Natural killer cell treated with Interleukin-12 subunit alpha and Interleukin-12 subunit beta and Interleukin-15 and Interleukin-18, amount 100 ng/mL, for 72 hours (primary cell): ENCODE measurements around the gene PDE4B. TPM values are rescaled to one million over a fixed set of nuclear protein-coding genes. Genes with fewer than 3 reads are reported as not detected.

ENCODE experiments used
- ATAC-seq, 2 donors: fragments of 150-1000 bp; cut with Tn5 transposase in 1 of 2; sonication (Bioruptor Pico), chemical (Tn5 transposase) in 1 of 2; 2 replicates each; pipeline ENCODE4 v1.10.0; 2021
- DNase-seq: peaks from one replicate; pipeline ENCODE4 v3.0.0; 2022; ENCODE audit warnings: low spot score
- H3K27ac Mint-ChIP-seq, 2 donors: 1 replicate in 1 of 2; 2 replicates in 1 of 2; pipeline ENCODE4 v1.8.0; 2022; ENCODE audit warnings: mixed read lengths in 2 of 2, mild to moderate bottlenecking in 1 of 2, moderate library complexity in 1 of 2
- H3K27me3 Mint-ChIP-seq, 2 donors: 1 replicate in 1 of 2; 2 replicates in 1 of 2; pipeline ENCODE4 v1.8.0; 2022; ENCODE audit warnings: mixed read lengths in 2 of 2
- H3K36me3 Mint-ChIP-seq: one replicate; pipeline ENCODE4 v1.8.0; 2022; ENCODE audit warnings: mixed read lengths
- H3K4me1 Mint-ChIP-seq, 2 donors: 1 replicate in 1 of 2; 2 replicates in 1 of 2; pipeline ENCODE4 v1.8.0; 2022; ENCODE audit warnings: low read depth in 2 of 2, mixed read lengths in 2 of 2, mild to moderate bottlenecking in 1 of 2
- H3K4me3 Mint-ChIP-seq: one replicate; pipeline ENCODE4 v1.8.0; 2022; ENCODE audit warnings: mixed read lengths
- H3K9me3 Mint-ChIP-seq: 2 replicates; pipeline ENCODE4 v1.8.0; 2022; ENCODE audit warnings: mixed read lengths
- total RNA-seq, 2 donors: library from RNA; stranded (reverse); gene quantifications; one replicate each; pipeline ENCODE4 v1.2.3, GENCODE V29; 2022

Gene PDE4B
- total RNA-seq, 2 donors from 2014 or later: 83.8 to 136 TPM

GRCh38 chr1:66143651-66144050, 351.0 kb downstream of the PDE4B start:
- no peaks in the 10 kb centered on the region for H3K36me3 Mint-ChIP-seq
- peaks cover 0 to 12% of the 10 kb centered on the region in 2 donors for H3K27me3 Mint-ChIP-seq
- no peaks in the 10 kb centered on the region for H3K4me1 Mint-ChIP-seq
- H3K4me3 Mint-ChIP-seq: no peak overlapping the region
- ATAC-seq (no peak), DNase-seq (no peak)
- no peak overlapping the region for H3K27ac Mint-ChIP-seq
- no peaks in the 10 kb centered on the region for H3K9me3 Mint-ChIP-seq

GRCh38 chr1:66147226-66147835, 354.6 kb downstream of the PDE4B start:
- no peak overlapping the region for H3K4me3 Mint-ChIP-seq
- H3K27me3 Mint-ChIP-seq: peaks cover 3 to 21% of the 10 kb centered on the region in 2 donors
- ATAC-seq (no peak), DNase-seq (no peak)
- no peaks in the 10 kb centered on the region for H3K9me3 Mint-ChIP-seq
- no peaks in the 10 kb centered on the region for H3K36me3 Mint-ChIP-seq
- H3K4me1 Mint-ChIP-seq: no peaks in the 10 kb centered on the region
- no peak overlapping the region for H3K27ac Mint-ChIP-seq

GRCh38 chr1:66152034-66152433, 359.3 kb downstream of the PDE4B start:
- Mint-ChIP-seq H3K4me1 (no peaks in the 10 kb centered on the region), H3K36me3 (no peaks in the 10 kb centered on the region)

GRCh38 chr1:66154394-66154793, 361.7 kb downstream of the PDE4B start:
- Mint-ChIP-seq H3K27ac (no peak overlapping the region), H3K4me3 (no peak overlapping the region), H3K9me3 (peaks cover 3% of the 10 kb centered on the region), H3K36me3 (no peaks in the 10 kb centered on the region), H3K27me3 (peaks cover 19 to 30% of the 10 kb centered on the region in 2 donors), H3K4me1 (no peaks in the 10 kb centered on the region)
- ATAC-seq (no peak), DNase-seq (no peak)

More at GRCh38 chr1:66152034-66152433, 359.3 kb downstream of the PDE4B start:
- H3K4me3 Mint-ChIP-seq: no peak overlapping the region
- ATAC-seq (no peak), DNase-seq (no peak)
- H3K27me3 Mint-ChIP-seq: peaks cover 12 to 23% of the 10 kb centered on the region in 2 donors
- H3K9me3 Mint-ChIP-seq: no peaks in the 10 kb centered on the region
- no peak overlapping the region for H3K27ac Mint-ChIP-seq

GRCh38 chr1:66156144-66156543, 363.4 kb downstream of the PDE4B start:
- Mint-ChIP-seq H3K9me3 (peaks cover 3% of the 10 kb centered on the region), H3K36me3 (no peaks in the 10 kb centered on the region), H3K27me3 (peaks cover 19 to 28% of the 10 kb centered on the region in 2 donors), H3K4me3 (no peak overlapping the region), H3K4me1 (no peaks in the 10 kb centered on the region), H3K27ac (no peak overlapping the region)
- no peak for ATAC-seq
- DNase-seq: no peak

- Mint-ChIP-seq H3K9me3 (peaks cover 3% of the 10 kb centered on the region), H3K27ac (no peak overlapping the region), H3K4me3 (no peak overlapping the region), H3K36me3 (no peaks in the 10 kb centered on the region), H3K27me3 (peaks cover 6 to 7% of the 10 kb centered on the region in 2 donors), H3K4me1 (no peaks in the 10 kb centered on the region)
- DNase-seq: no peak
- ATAC-seq: no peak
Measured at GRCh38 chr1:66159800-66160199, 367.1 kb downstream of the PDE4B start.

- H3K27ac Mint-ChIP-seq: no peak overlapping the region
- peaks cover 6 to 9% of the 10 kb centered on the region in 2 donors for H3K27me3 Mint-ChIP-seq
- no peaks in the 10 kb centered on the region for H3K36me3 Mint-ChIP-seq
- H3K4me1 Mint-ChIP-seq: no peaks in the 10 kb centered on the region
- DNase-seq (no peak), ATAC-seq (no peak)
- H3K4me3 Mint-ChIP-seq: no peak overlapping the region
- H3K9me3 Mint-ChIP-seq: peaks cover 3% of the 10 kb centered on the region
Measured at GRCh38 chr1:66160719-66161118, 368.0 kb downstream of the PDE4B start.

- peaks cover 7 to 8% of the 10 kb centered on the region in 2 donors for H3K27me3 Mint-ChIP-seq
- H3K9me3 Mint-ChIP-seq: no peaks in the 10 kb centered on the region
Measured at GRCh38 chr1:66166753-66167152, 374.1 kb downstream of the PDE4B start.

GRCh38 chr1:66167267-66167666, 374.6 kb downstream of the PDE4B start:
- Mint-ChIP-seq H3K27me3 (peaks cover 7 to 8% of the 10 kb centered on the region in 2 donors), H3K9me3 (no peaks in the 10 kb centered on the region), H3K27ac (no peak overlapping the region), H3K4me3 (no peak overlapping the region), H3K4me1 (peaks cover 0 to 3% of the 10 kb centered on the region in 2 donors), H3K36me3 (no peaks in the 10 kb centered on the region)
- ATAC-seq: no peak
- no peak for DNase-seq

More at GRCh38 chr1:66166753-66167152, 374.1 kb downstream of the PDE4B start:
- ATAC-seq: no peak
- no peak overlapping the region for H3K4me3 Mint-ChIP-seq
- H3K4me1 Mint-ChIP-seq: peaks cover 0 to 3% of the 10 kb centered on the region in 2 donors
- DNase-seq: no peak
- H3K27ac Mint-ChIP-seq: no peak overlapping the region
- no peaks in the 10 kb centered on the region for H3K36me3 Mint-ChIP-seq

GRCh38 chr1:66168467-66168887, 375.8 kb downstream of the PDE4B start:
- Mint-ChIP-seq H3K27me3 (peaks cover 7 to 8% of the 10 kb centered on the region in 2 donors), H3K4me1 (peaks cover 0 to 3% of the 10 kb centered on the region in 2 donors), H3K27ac (no peak overlapping the region), H3K4me3 (no peak overlapping the region), H3K9me3 (no peaks in the 10 kb centered on the region), H3K36me3 (no peaks in the 10 kb centered on the region)
- DNase-seq (no peak), ATAC-seq (no peak)

GRCh38 chr1:66168948-66169671, 376.4 kb downstream of the PDE4B start:
- DNase-seq (no peak), ATAC-seq (no peak)
- H3K4me1 Mint-ChIP-seq: peaks cover 0 to 3% of the 10 kb centered on the region in 2 donors
- H3K27ac Mint-ChIP-seq: no peak overlapping the region
- peaks cover 7 to 8% of the 10 kb centered on the region in 2 donors for H3K27me3 Mint-ChIP-seq
- H3K9me3 Mint-ChIP-seq: no peaks in the 10 kb centered on the region
- no peaks in the 10 kb centered on the region for H3K36me3 Mint-ChIP-seq
- H3K4me3 Mint-ChIP-seq: no peak overlapping the region

GRCh38 chr1:66172272-66172671, 379.6 kb downstream of the PDE4B start:
- Mint-ChIP-seq H3K27ac (no peak overlapping the region), H3K4me3 (no peak overlapping the region), H3K27me3 (peaks cover 0 to 7% of the 10 kb centered on the region in 2 donors), H3K36me3 (no peaks in the 10 kb centered on the region), H3K9me3 (no peaks in the 10 kb centered on the region), H3K4me1 (peaks cover 0 to 3% of the 10 kb centered on the region in 2 donors)
- DNase-seq (no peak), ATAC-seq (no peak)

- H3K4me1 Mint-ChIP-seq: no peaks in the 10 kb centered on the region
- peaks cover 0 to 3% of the 10 kb centered on the region in 2 donors for H3K27me3 Mint-ChIP-seq
- H3K36me3 Mint-ChIP-seq: no peaks in the 10 kb centered on the region
- ATAC-seq: no peak
- H3K4me3 Mint-ChIP-seq: no peak overlapping the region
- no peaks in the 10 kb centered on the region for H3K9me3 Mint-ChIP-seq
- DNase-seq: no peak
- H3K27ac Mint-ChIP-seq: no peak overlapping the region
Measured at GRCh38 chr1:66175098-66175497, 382.4 kb downstream of the PDE4B start.

GRCh38 chr1:66175581-66175980, 382.9 kb downstream of the PDE4B start:
- peaks cover 0 to 3% of the 10 kb centered on the region in 2 donors for H3K27me3 Mint-ChIP-seq
- no peaks in the 10 kb centered on the region for H3K4me1 Mint-ChIP-seq
- DNase-seq: no peak
- no peak for ATAC-seq
- no peaks in the 10 kb centered on the region for H3K9me3 Mint-ChIP-seq
- no peak overlapping the region for H3K4me3 Mint-ChIP-seq
- H3K27ac Mint-ChIP-seq: no peak overlapping the region
- H3K36me3 Mint-ChIP-seq: no peaks in the 10 kb centered on the region
